DOHH2 (cell line): ENCODE measurements around the gene KLHL26.

Experiments used
- H3F3A ChIP-seq: fragments of 200-600 bp; sonication (generic), shearing (Covaris generic); 2 replicates; pipeline ENCODE4 v1.6.0; 2016; ENCODE audit warnings: antibody characterized with exemption, mild to moderate bottlenecking; ENCODE audit not compliant: control insufficient read depth, insufficient read depth
- H3K27ac ChIP-seq: fragments of 200-600 bp; sonication (generic); 2 replicates; pipeline ENCODE4 v1.5.1; 2014; ENCODE audit warnings: low read depth, mild to moderate bottlenecking, low read length, moderate library complexity
- H3K27me3 ChIP-seq: fragments of 200-600 bp; sonication (generic); 2 replicates; pipeline ENCODE4 v1.6.1; 2014; ENCODE audit warnings: mild to moderate bottlenecking, low read length, mixed read lengths; ENCODE audit not compliant: control insufficient read depth
- H3K36me3 ChIP-seq: fragments of 200-600 bp; sonication (generic); 2 replicates; pipeline ENCODE4 v1.6.1; 2014; ENCODE audit warnings: mild to moderate bottlenecking, low read length, moderate library complexity, mixed read lengths; ENCODE audit not compliant: control insufficient read depth
- H3K4me1 ChIP-seq: fragments of 200-600 bp; sonication (generic); 2 replicates; pipeline ENCODE4 v1.6.1; 2014; ENCODE audit warnings: mild to moderate bottlenecking, low read length, mixed read lengths; ENCODE audit not compliant: control insufficient read depth
- H3K4me2 ChIP-seq: fragments of 200-600 bp; sonication (generic); 2 replicates; pipeline ENCODE4 v1.6.0; 2014; ENCODE audit warnings: mild to moderate bottlenecking, low read length, moderate library complexity
- H3K4me3 ChIP-seq: fragments of 200-600 bp; sonication (generic); 2 replicates; pipeline ENCODE4 v1.5.1; 2014; ENCODE audit warnings: mild to moderate bottlenecking, low read length, mixed read lengths
- H3K79me2 ChIP-seq: fragments of 200-600 bp; sonication (generic); 2 replicates; pipeline ENCODE4 v1.6.1; 2014; ENCODE audit warnings: mild to moderate bottlenecking, low read length, mixed read lengths; ENCODE audit not compliant: control insufficient read depth
- H3K9me2 ChIP-seq: fragments of 200-600 bp; sonication (generic); replicated peaks from 2 replicates; pipeline ENCODE4 v1.6.1; 2014; ENCODE audit warnings: mild to moderate bottlenecking, low read length, mixed read lengths; ENCODE audit not compliant: control insufficient read depth
- H3K9me3 ChIP-seq: fragments of 200-600 bp; sonication (generic); 2 replicates; pipeline ENCODE4 v1.6.1; 2014; ENCODE audit warnings: antibody characterized with exemption, low read length, mixed read lengths; ENCODE audit not compliant: control insufficient read depth, insufficient read depth
- H4K20me1 ChIP-seq: fragments of 200-600 bp; sonication (generic); 2 replicates; pipeline ENCODE4 v1.6.0; 2014; ENCODE audit warnings: low read depth, mild to moderate bottlenecking, antibody characterized with exemption, low read length, moderate library complexity; ENCODE audit not compliant: control insufficient read depth, insufficient read depth
- EZH2phosphoT487 ChIP-seq: fragments of 200-600 bp; sonication (generic); IDR thresholded peaks from 2 replicates; pipeline ENCODE4 v1.6.1; 2017; ENCODE audit warnings: borderline replicate concordance, mild to moderate bottlenecking, antibody characterized with exemption, low read length, moderate library complexity, mixed read lengths
- TF ChIP-seq, protein P1 (sequence below): fragments of 200-600 bp; sonication (generic); IDR thresholded peaks from one replicate; pipeline ENCODE4 v1.5.1; 2014; ENCODE audit warnings: antibody characterized with exemption, mild to moderate bottlenecking, low read depth, low read length; ENCODE audit not compliant: poor library complexity, severe bottlenecking

KLHL26 gene

DNA sequence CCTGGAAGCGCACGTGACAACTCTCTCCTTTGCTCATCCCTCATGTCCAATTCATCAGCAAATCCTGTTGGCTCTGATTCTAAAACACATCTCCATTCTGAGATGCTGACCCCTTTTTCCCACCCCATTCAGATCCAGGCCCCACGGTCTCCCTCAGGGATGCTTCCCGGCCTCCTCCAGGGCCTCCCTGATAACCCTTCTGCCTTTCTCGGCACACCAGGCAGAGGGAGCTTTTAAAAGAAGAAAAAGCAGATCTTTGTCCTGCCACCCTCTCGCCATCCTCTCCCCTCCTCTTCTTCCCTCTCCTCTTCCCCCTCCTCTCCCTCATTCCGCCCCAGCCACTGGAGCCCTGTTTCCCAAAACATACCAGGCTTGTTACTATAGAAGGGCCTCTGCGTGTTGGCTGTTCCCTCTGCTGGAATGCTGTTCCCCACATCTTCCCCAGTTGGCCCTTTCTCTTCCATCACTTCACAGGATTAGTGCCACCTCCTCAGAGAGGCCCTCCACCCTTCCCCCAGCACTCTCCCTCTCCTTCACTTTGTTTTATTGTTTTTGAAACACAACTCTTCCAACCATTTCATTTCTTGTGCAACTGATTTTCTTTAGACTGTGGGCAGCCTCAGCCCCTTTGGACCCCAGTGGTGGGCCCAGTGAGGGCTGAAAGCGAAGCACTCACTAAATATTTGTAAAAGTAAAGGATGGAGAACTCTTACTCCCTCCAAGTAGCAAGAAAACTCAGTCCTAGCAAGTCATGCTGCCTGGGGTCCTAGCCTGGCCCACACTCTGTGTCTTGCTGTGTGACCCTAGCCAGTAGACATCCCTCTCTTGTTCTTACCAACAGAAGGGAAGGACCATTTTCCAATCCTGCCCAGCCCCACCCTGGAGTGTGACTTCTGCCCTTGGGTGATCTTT is 27.8 kb upstream of the KLHL26 start:
- Histone ChIP-seq H3K79me2 (no peaks in the 10 kb centered on the region), H3K9me3 (no peaks in the 10 kb centered on the region), H3F3A (no peaks in the 10 kb centered on the region), H3K9me2 (no peaks in the 10 kb centered on the region), H3K27ac (no peak overlapping the region), H3K4me3 (no peak overlapping the region), H3K4me2 (no peak overlapping the region), H4K20me1 (no peaks in the 10 kb centered on the region), H3K36me3 (no peaks in the 10 kb centered on the region), H3K4me1 (peaks cover 21% of the 10 kb centered on the region), H3K27me3 (peaks cover 92% of the 10 kb centered on the region)
- TF ChIP-seq EZH2phosphoT487 = no peak
- TF ChIP-seq, protein P1, sequence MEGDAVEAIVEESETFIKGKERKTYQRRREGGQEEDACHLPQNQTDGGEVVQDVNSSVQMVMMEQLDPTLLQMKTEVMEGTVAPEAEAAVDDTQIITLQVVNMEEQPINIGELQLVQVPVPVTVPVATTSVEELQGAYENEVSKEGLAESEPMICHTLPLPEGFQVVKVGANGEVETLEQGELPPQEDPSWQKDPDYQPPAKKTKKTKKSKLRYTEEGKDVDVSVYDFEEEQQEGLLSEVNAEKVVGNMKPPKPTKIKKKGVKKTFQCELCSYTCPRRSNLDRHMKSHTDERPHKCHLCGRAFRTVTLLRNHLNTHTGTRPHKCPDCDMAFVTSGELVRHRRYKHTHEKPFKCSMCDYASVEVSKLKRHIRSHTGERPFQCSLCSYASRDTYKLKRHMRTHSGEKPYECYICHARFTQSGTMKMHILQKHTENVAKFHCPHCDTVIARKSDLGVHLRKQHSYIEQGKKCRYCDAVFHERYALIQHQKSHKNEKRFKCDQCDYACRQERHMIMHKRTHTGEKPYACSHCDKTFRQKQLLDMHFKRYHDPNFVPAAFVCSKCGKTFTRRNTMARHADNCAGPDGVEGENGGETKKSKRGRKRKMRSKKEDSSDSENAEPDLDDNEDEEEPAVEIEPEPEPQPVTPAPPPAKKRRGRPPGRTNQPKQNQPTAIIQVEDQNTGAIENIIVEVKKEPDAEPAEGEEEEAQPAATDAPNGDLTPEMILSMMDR = no peak

DNA sequence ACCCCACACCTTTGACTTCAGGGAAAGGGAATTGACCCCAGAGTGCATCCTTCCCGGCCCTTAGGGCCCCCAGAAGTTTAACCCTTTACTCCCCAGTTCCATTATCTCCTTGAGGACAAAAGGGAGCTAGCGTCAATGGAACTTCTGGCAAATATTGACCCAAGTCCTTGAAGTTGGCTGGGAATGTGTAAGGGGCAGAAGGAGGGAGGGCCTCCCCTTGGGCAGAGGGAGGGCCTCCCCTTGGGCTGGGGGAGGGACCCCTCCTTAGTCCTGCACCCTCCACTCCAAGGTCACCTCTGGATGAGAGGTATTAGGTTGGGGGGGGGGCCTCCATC is 27.1 kb upstream of the KLHL26 start:
- peaks cover 21% of the 10 kb centered on the region for H3K4me1 ChIP-seq
- H3K4me2 ChIP-seq = no peak overlapping the region
- no peak overlapping the region for H3K4me3 ChIP-seq
- H4K20me1 ChIP-seq = no peaks in the 10 kb centered on the region
- H3F3A ChIP-seq = no peaks in the 10 kb centered on the region
- H3K27me3 ChIP-seq = peaks cover 92% of the 10 kb centered on the region
- H3K9me3 ChIP-seq = no peaks in the 10 kb centered on the region
- no peaks in the 10 kb centered on the region for H3K36me3 ChIP-seq
- H3K9me2 ChIP-seq = no peaks in the 10 kb centered on the region
- no peak overlapping the region for H3K27ac ChIP-seq
- no peaks in the 10 kb centered on the region for H3K79me2 ChIP-seq
- TF ChIP-seq, protein P1 = no peak
- TF ChIP-seq EZH2phosphoT487 = no peak

DNA sequence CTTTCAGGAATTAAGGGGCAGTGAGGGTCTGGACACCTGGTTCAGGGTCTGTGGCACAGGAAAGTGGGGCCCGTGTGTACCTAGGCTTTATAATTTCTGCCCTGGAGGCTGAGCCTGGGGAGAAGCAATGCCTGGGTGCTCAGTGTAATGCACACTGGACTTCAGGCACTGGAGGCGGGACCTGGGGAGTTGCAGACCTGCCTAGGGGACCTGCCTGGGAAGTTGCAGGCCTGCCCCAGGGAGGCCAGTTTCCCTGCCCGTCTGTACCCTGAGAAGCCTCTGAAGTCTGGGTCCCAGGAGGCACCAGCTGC is 26.6 kb upstream of the KLHL26 start:
- H3K27ac ChIP-seq = no peak overlapping the region
- peaks cover 21% of the 10 kb centered on the region for H3K4me1 ChIP-seq
- no peaks in the 10 kb centered on the region for H3K79me2 ChIP-seq
- no peak overlapping the region for H3K4me3 ChIP-seq
- no peaks in the 10 kb centered on the region for H4K20me1 ChIP-seq
- H3K9me2 ChIP-seq = no peaks in the 10 kb centered on the region
- H3K9me3 ChIP-seq = no peaks in the 10 kb centered on the region
- H3F3A ChIP-seq = no peaks in the 10 kb centered on the region
- no peak for TF ChIP-seq EZH2phosphoT487
- TF ChIP-seq, protein P1 = no peak
- H3K27me3 ChIP-seq = peaks cover 89% of the 10 kb centered on the region
- no peaks in the 10 kb centered on the region for H3K36me3 ChIP-seq
- H3K4me2 ChIP-seq = no peak overlapping the region
